B cell (primary cell): ENCODE results near the gene ANK2.

Experiments used
- CTCF ChIP-seq: fragments of 200-600 bp; IDR thresholded peaks from one replicate; pipeline ENCODE4 v1.8.0; 2022; ENCODE audit warnings: antibody characterized with exemption, mild to moderate bottlenecking
- EZH2 ChIP-seq: IDR thresholded peaks from 2 replicates; pipeline ENCODE4 v1.6.1; 2012; ENCODE audit warnings: borderline replicate concordance, low read depth, mild to moderate bottlenecking, moderate library complexity, low read length; ENCODE audit not compliant: insufficient read depth, poor library complexity, severe bottlenecking

GRCh38 chr4:113007151-113007550, 42.3 kb upstream of the ANK2 start:
- TF ChIP-seq CTCF (no peak), EZH2 (no peak)
